Prostate gland (tissue), 2 donors: Measurements from ENCODE around the gene COG5.

Experiments
- POLR2A ChIP-seq: fragments of 450-650 bp; IDR thresholded peaks from one replicate; pipeline ENCODE4 v1.6.1; 2016; ENCODE audit warnings: antibody characterized with exemption, mild to moderate bottlenecking
- TF ChIP-seq, protein P1 (sequence below), 4 experiments: fragments of 200-600 bp in 2 of 4; fragments of 450-650 bp in 2 of 4; sonication (generic) in 2 of 4; IDR thresholded peaks; 1 replicate in 3 of 4; 2 replicates in 1 of 4; pipeline ENCODE4 v1.5.1; 2016 to 2019; ENCODE audit warnings: antibody characterized with exemption in 4 of 4, mild to moderate bottlenecking in 2 of 4, moderate library complexity in 2 of 4

DNA sequence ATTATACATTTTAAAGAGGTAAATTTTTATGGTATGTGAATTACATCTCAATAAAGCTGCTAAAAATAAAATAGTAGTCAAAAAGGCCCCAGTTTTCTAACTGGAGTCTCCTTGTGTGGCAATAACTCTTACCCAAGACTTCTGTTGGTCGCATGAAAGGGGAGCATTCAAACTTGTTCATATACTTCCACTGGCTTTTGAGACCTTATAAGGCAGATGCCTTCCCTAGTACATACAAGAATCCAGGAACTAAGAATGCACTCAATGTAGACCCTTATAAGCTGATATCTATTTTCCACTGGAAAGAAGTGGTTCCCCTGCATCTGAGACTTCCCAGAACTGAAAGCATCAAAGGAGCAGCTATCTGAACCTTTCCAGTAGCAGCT, 29.3 kb upstream of the COG5 start:
- TF ChIP-seq POLR2A, result no peak
- TF ChIP-seq, protein P1, sequence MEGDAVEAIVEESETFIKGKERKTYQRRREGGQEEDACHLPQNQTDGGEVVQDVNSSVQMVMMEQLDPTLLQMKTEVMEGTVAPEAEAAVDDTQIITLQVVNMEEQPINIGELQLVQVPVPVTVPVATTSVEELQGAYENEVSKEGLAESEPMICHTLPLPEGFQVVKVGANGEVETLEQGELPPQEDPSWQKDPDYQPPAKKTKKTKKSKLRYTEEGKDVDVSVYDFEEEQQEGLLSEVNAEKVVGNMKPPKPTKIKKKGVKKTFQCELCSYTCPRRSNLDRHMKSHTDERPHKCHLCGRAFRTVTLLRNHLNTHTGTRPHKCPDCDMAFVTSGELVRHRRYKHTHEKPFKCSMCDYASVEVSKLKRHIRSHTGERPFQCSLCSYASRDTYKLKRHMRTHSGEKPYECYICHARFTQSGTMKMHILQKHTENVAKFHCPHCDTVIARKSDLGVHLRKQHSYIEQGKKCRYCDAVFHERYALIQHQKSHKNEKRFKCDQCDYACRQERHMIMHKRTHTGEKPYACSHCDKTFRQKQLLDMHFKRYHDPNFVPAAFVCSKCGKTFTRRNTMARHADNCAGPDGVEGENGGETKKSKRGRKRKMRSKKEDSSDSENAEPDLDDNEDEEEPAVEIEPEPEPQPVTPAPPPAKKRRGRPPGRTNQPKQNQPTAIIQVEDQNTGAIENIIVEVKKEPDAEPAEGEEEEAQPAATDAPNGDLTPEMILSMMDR (IDR thresholded peaks at IDR 0.05), result no peak
